Muscle layer of duodenum (tissue), 2 donors: ENCODE data around the gene EGLN3.

Experiments
- H3K27ac ChIP-seq: one replicate; pipeline ENCODE4 v1.7.0; 2013; ENCODE audit warnings: mild to moderate bottlenecking, low read length
- H3K27me3 ChIP-seq: one replicate; pipeline ENCODE4 v1.7.0; 2013; ENCODE audit warnings: low read depth, mild to moderate bottlenecking, control low read depth, low read length
- H3K36me3 ChIP-seq, 2 donors: one replicate each; pipeline ENCODE4 v1.7.0; 2013; ENCODE audit warnings: low read length in 2 of 2, control low read depth in 1 of 2, mild to moderate bottlenecking in 1 of 2; ENCODE audit not compliant: insufficient read depth in 2 of 2, control insufficient read depth in 1 of 2
- H3K4me1 ChIP-seq, 2 donors: one replicate each; pipeline ENCODE4 v1.7.0; 2013; ENCODE audit warnings: low read length in 2 of 2, mild to moderate bottlenecking in 2 of 2, control low read depth in 1 of 2, moderate library complexity in 1 of 2; ENCODE audit not compliant: insufficient read depth in 2 of 2, control insufficient read depth in 1 of 2
- H3K4me3 ChIP-seq, 2 donors: one replicate each; pipeline ENCODE4 v1.7.0; 2013; ENCODE audit warnings: low read length in 2 of 2, low read depth in 1 of 2, mild to moderate bottlenecking in 1 of 2
- H3K9me3 ChIP-seq, 2 donors: one replicate each; pipeline ENCODE4 v1.7.0; 2013; ENCODE audit warnings: low read length in 2 of 2, control low read depth in 1 of 2, mild to moderate bottlenecking in 1 of 2; ENCODE audit not compliant: control insufficient read depth in 1 of 2
- donor health status: healthy.

The EGLN3 gene

GRCh38 chr14:33908540-33909223 is 42.2 kb downstream of the EGLN3 start:
- no peaks in the 10 kb centered on the region for H3K4me1 ChIP-seq
- H3K4me3 ChIP-seq: no peak overlapping the region
- no peak overlapping the region for H3K27ac ChIP-seq
- no peaks in the 10 kb centered on the region for H3K36me3 ChIP-seq
- H3K27me3 ChIP-seq: no peaks in the 10 kb centered on the region
- H3K9me3 ChIP-seq: no peaks in the 10 kb centered on the region

GRCh38 chr14:33906968-33907367 is 43.9 kb downstream of the EGLN3 start:
- Histone ChIP-seq H3K4me3 (no peak overlapping the region), H3K27ac (no peak overlapping the region), H3K4me1 (no peaks in the 10 kb centered on the region), H3K27me3 (no peaks in the 10 kb centered on the region), H3K9me3 (no peaks in the 10 kb centered on the region), H3K36me3 (no peaks in the 10 kb centered on the region)

- Histone ChIP-seq H3K9me3 (no peaks in the 10 kb centered on the region), H3K4me3 (no peak overlapping the region), H3K4me1 (no peaks in the 10 kb centered on the region), H3K27ac (no peak overlapping the region), H3K36me3 (no peaks in the 10 kb centered on the region), H3K27me3 (no peaks in the 10 kb centered on the region)
Measured at GRCh38 chr14:33904609-33905008, 46.3 kb downstream of the EGLN3 start.

GRCh38 chr14:33903369-33903768 is 47.5 kb downstream of the EGLN3 start:
- H3K36me3 ChIP-seq: no peaks in the 10 kb centered on the region
- H3K27ac ChIP-seq: no peak overlapping the region
- H3K4me1 ChIP-seq: no peaks in the 10 kb centered on the region
- H3K9me3 ChIP-seq: no peaks in the 10 kb centered on the region
- H3K27me3 ChIP-seq: no peaks in the 10 kb centered on the region
- H3K4me3 ChIP-seq: no peak overlapping the region

- Histone ChIP-seq H3K4me3 (no peak overlapping the region), H3K27me3 (no peaks in the 10 kb centered on the region), H3K27ac (no peak overlapping the region), H3K36me3 (no peaks in the 10 kb centered on the region), H3K4me1 (no peaks in the 10 kb centered on the region), H3K9me3 (no peaks in the 10 kb centered on the region)
Measured at GRCh38 chr14:33902363-33902762, 48.5 kb downstream of the EGLN3 start.

GRCh38 chr14:33901426-33902155 is 49.3 kb downstream of the EGLN3 start:
- Histone ChIP-seq H3K9me3 (no peaks in the 10 kb centered on the region), H3K4me1 (no peaks in the 10 kb centered on the region), H3K36me3 (no peaks in the 10 kb centered on the region), H3K27ac (no peak overlapping the region), H3K27me3 (no peaks in the 10 kb centered on the region), H3K4me3 (no peak overlapping the region)

GRCh38 chr14:33900706-33901105 is 50.2 kb downstream of the EGLN3 start:
- no peak overlapping the region for H3K4me3 ChIP-seq
- no peak overlapping the region for H3K27ac ChIP-seq
- no peaks in the 10 kb centered on the region for H3K36me3 ChIP-seq
- H3K27me3 ChIP-seq: no peaks in the 10 kb centered on the region
- H3K9me3 ChIP-seq: no peaks in the 10 kb centered on the region
- no peaks in the 10 kb centered on the region for H3K4me1 ChIP-seq

- no peak overlapping the region for H3K4me3 ChIP-seq
- no peak overlapping the region for H3K27ac ChIP-seq
- H3K4me1 ChIP-seq: no peaks in the 10 kb centered on the region
- H3K9me3 ChIP-seq: no peaks in the 10 kb centered on the region
- H3K27me3 ChIP-seq: no peaks in the 10 kb centered on the region
- H3K36me3 ChIP-seq: no peaks in the 10 kb centered on the region
Measured at GRCh38 chr14:33899723-33900341, 51.0 kb downstream of the EGLN3 start.

GRCh38 chr14:33897878-33898535 is 52.9 kb downstream of the EGLN3 start:
- H3K27ac ChIP-seq: no peak overlapping the region

GRCh38 chr14:33897382-33897781 is 53.5 kb downstream of the EGLN3 start:
- no peaks in the 10 kb centered on the region for H3K36me3 ChIP-seq
- H3K4me3 ChIP-seq: no peak overlapping the region
- H3K9me3 ChIP-seq: no peaks in the 10 kb centered on the region
- no peaks in the 10 kb centered on the region for H3K4me1 ChIP-seq
- H3K27ac ChIP-seq: no peak overlapping the region
- no peaks in the 10 kb centered on the region for H3K27me3 ChIP-seq

More at GRCh38 chr14:33897878-33898535, 52.9 kb downstream of the EGLN3 start:
- Histone ChIP-seq H3K4me1 (no peaks in the 10 kb centered on the region), H3K4me3 (no peak overlapping the region), H3K9me3 (no peaks in the 10 kb centered on the region), H3K27me3 (no peaks in the 10 kb centered on the region), H3K36me3 (no peaks in the 10 kb centered on the region)

GRCh38 chr14:33894339-33894738 is 56.5 kb downstream of the EGLN3 start:
- H3K27me3 ChIP-seq: no peaks in the 10 kb centered on the region
- H3K27ac ChIP-seq: no peak overlapping the region
- no peak overlapping the region for H3K4me3 ChIP-seq
- no peaks in the 10 kb centered on the region for H3K4me1 ChIP-seq
- H3K36me3 ChIP-seq: no peaks in the 10 kb centered on the region
- no peaks in the 10 kb centered on the region for H3K9me3 ChIP-seq
